Epithelial cell of esophagus (primary cell): ENCODE data around the gene SETD1B.
A peak's percentile ranks its signal among the peaks of the same experiment; 100 is the strongest.

Experiments
- DNase-seq: peaks from one replicate; pipeline ENCODE4 v3.0.0; 2010; ENCODE audit warnings: low read depth
- H3K4me3 ChIP-seq: 2 replicates; pipeline ENCODE4 v1.5.1; 2011; ENCODE audit warnings: mild to moderate bottlenecking, low read length, control low read depth
- CTCF ChIP-seq: IDR thresholded peaks from 2 replicates; pipeline ENCODE4 v1.5.1; 2011; ENCODE audit warnings: low read depth, mild to moderate bottlenecking, low read length, control low read depth, inconsistent platforms; ENCODE audit not compliant: insufficient read depth; ENCODE audit errors: missing control alignments

SETD1B gene

GRCh38 chr12:121780429-121780828, 23.4 kb upstream of the SETD1B start:
- no peak overlapping the region for H3K4me3 ChIP-seq
- TF ChIP-seq CTCF = no peak
- no peak for DNase-seq

GRCh38 chr12:121781484-121781997, 22.3 kb upstream of the SETD1B start:
- H3K4me3 ChIP-seq = no peak overlapping the region
- DNase-seq = no peak
- TF ChIP-seq CTCF = no peak

- no peak for TF ChIP-seq CTCF
- peak; percentile 78 for DNase-seq
- no peak overlapping the region for H3K4me3 ChIP-seq
These were observed 21.5 kb upstream of the SETD1B start for GRCh38 chr12:121781998-121782979.

GRCh38 chr12:121783766-121784165, 20.0 kb upstream of the SETD1B start:
- DNase-seq = peak; percentile 84
- no peak for TF ChIP-seq CTCF
- H3K4me3 ChIP-seq = no peak overlapping the region

GRCh38 chr12:121784460-121784859, 19.3 kb upstream of the SETD1B start:
- H3K4me3 ChIP-seq = no peak overlapping the region
- DNase-seq = peak; percentile 96
- TF ChIP-seq CTCF = no peak

GRCh38 chr12:121786440-121786825, 17.4 kb upstream of the SETD1B start:
- no peak overlapping the region for H3K4me3 ChIP-seq
- peak; percentile 100 for DNase-seq

More at GRCh38 chr12:121786440-121786825, 17.4 kb upstream of the SETD1B start:
- no peak for TF ChIP-seq CTCF
